HT-29 (cell line): ENCODE data around the gene DPH3. TPM values are rescaled to one million over a fixed set of nuclear protein-coding genes. Genes with fewer than 3 reads are reported as not detected.

Experiments used
- DNase-seq: peaks from one replicate; pipeline ENCODE4 v3.0.0-alpha.2; 2015; ENCODE audit warnings: low spot score
- total RNA-seq: library from RNA; depleted of rRNA; stranded (reverse); fragments of >200 nt; shearing (Covaris generic); gene quantifications from 2 replicates; pipeline ENCODE4 v1.2.3, GENCODE V29; 2014

The DPH3 gene
- total RNA-seq, 1 experiment from 2014 or later = 2.7 TPM

- DNase-seq = no peak
These were observed 9.0 kb downstream of the DPH3 start for GRCh38 chr3:16255726-16256125.

- DNase-seq = no peak
These were observed 9.4 kb downstream of the DPH3 start for GRCh38 chr3:16255326-16255725.

- DNase-seq = no peak
These were observed 9.8 kb downstream of the DPH3 start for GRCh38 chr3:16254916-16255315.

GRCh38 chr3:16253601-16254000, 11.1 kb downstream of the DPH3 start:
- DNase-seq = no peak

- DNase-seq = no peak
These were observed 11.8 kb downstream of the DPH3 start for GRCh38 chr3:16252988-16253387.

GRCh38 chr3:16252243-16252978, 12.3 kb downstream of the DPH3 start:
- DNase-seq = no peak

GRCh38 chr3:16251316-16252085, 13.2 kb downstream of the DPH3 start:
- DNase-seq = no peak

GRCh38 chr3:16249886-16250285, 14.9 kb downstream of the DPH3 start:
- DNase-seq = no peak

GRCh38 chr3:16249336-16249735, 15.4 kb downstream of the DPH3 start:
- DNase-seq = peak; percentile 35

- DNase-seq = no peak
These were observed 16.2 kb downstream of the DPH3 start for GRCh38 chr3:16248556-16248955.

GRCh38 chr3:16247282-16248061, 17.3 kb downstream of the DPH3 start:
- peak; percentile 78 for DNase-seq

GRCh38 chr3:16245609-16246008, 19.1 kb downstream of the DPH3 start:
- no peak for DNase-seq

GRCh38 chr3:16243706-16244490, 20.8 kb downstream of the DPH3 start:
- no peak for DNase-seq

GRCh38 chr3:16242177-16242576, 22.6 kb downstream of the DPH3 start:
- no peak for DNase-seq

GRCh38 chr3:16241225-16241624, 23.5 kb downstream of the DPH3 start:
- DNase-seq = no peak

GRCh38 chr3:16240229-16241023, 24.3 kb downstream of the DPH3 start:
- no peak for DNase-seq

GRCh38 chr3:16239780-16240179, 25.0 kb downstream of the DPH3 start:
- no peak for DNase-seq

- no peak for DNase-seq
These were observed 25.5 kb downstream of the DPH3 start for GRCh38 chr3:16239086-16239770.

- no peak for DNase-seq
These were observed 27.8 kb downstream of the DPH3 start for GRCh38 chr3:16236856-16237393.
